Liver (tissue), 3 donors: ENCODE measurements around the gene RBM38.

ENCODE experiments used
- EGR1 ChIP-seq, 2 donors: IDR thresholded peaks; 2 replicates each; pipeline ENCODE4 v1.6.1; 2016 to 2018; ENCODE audit warnings: antibody characterized with exemption in 2 of 2, low read depth in 2 of 2
- GABPA ChIP-seq, 2 donors: IDR thresholded peaks in 1 of 2; conservative IDR thresholded peaks in 1 of 2; 2 replicates each; pipeline ENCODE4 v1.6.1; 2016; ENCODE audit warnings: antibody characterized with exemption in 2 of 2, mild to moderate bottlenecking in 1 of 2, moderate library complexity in 1 of 2
- HNF4A ChIP-seq, 2 donors: conservative IDR thresholded peaks; 2 replicates each; pipeline ENCODE4 v1.6.1; 2016; ENCODE audit warnings: antibody characterized with exemption in 2 of 2, mild to moderate bottlenecking in 2 of 2
- HNF4G ChIP-seq: IDR thresholded peaks from 2 replicates; pipeline ENCODE4 v1.6.1; 2016; ENCODE audit warnings: antibody characterized with exemption
- JUND ChIP-seq, 2 donors: IDR thresholded peaks; 2 replicates each; pipeline ENCODE4 v1.6.1; 2016; ENCODE audit warnings: antibody characterized with exemption in 2 of 2
- NR2F2 ChIP-seq: IDR thresholded peaks from 2 replicates; pipeline ENCODE4 v1.6.1; 2016; ENCODE audit warnings: antibody characterized with exemption
- RAD21 ChIP-seq, 2 donors: IDR thresholded peaks; 2 replicates each; pipeline ENCODE4 v1.6.1; 2016; ENCODE audit warnings: antibody characterized with exemption in 2 of 2, mild to moderate bottlenecking in 2 of 2
- SP1 ChIP-seq: IDR thresholded peaks from 2 replicates; pipeline ENCODE4 v1.6.1; 2018; ENCODE audit warnings: antibody characterized with exemption, mild to moderate bottlenecking
- TAF1 ChIP-seq: conservative IDR thresholded peaks from 2 replicates; pipeline ENCODE4 v1.6.1; 2016; ENCODE audit warnings: antibody characterized with exemption, mild to moderate bottlenecking
- TF ChIP-seq, protein P1 (sequence below): fragments of 150-350 bp; IDR thresholded peaks from 2 replicates; pipeline ENCODE4 v1.5.1; 2017; ENCODE audit warnings: improper control_type of control experiment, low read depth, low read length; ENCODE audit not compliant: missing input control
- TF ChIP-seq, protein P2 (sequence below): IDR thresholded peaks from 2 replicates; pipeline ENCODE4 v1.6.1; 2016; ENCODE audit warnings: antibody characterized with exemption, mild to moderate bottlenecking
- TF ChIP-seq, protein P3 (sequence below): IDR thresholded peaks from 2 replicates; pipeline ENCODE4 v1.6.1; 2016; ENCODE audit warnings: antibody characterized with exemption
- TF ChIP-seq, protein P4 (sequence below): IDR thresholded peaks from 2 replicates; pipeline ENCODE4 v1.6.1; 2016; ENCODE audit warnings: antibody characterized with exemption
- donor health status: healthy.
- donor health status: healthy.

DNA sequence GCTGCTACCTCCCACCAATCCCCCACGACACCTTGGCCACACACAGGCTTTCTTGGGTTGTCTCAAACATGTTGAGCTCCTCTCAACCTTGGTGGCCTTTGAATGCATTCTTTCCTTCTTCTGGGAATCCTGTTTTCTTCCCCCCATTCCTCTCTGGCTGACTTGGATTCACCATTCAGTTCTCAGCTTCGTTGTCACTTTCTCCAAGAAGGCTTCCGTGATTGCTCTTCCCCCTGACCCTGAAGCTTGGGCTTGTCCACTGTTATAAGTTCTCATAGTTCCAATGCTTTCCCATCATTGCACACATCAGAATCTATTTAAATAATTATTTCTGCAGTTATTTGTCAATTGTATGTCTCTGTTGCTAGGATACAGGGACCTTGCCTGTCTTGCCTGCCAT lies 64.2 kb downstream of the RBM38 start:
- TF ChIP-seq, protein P1, sequence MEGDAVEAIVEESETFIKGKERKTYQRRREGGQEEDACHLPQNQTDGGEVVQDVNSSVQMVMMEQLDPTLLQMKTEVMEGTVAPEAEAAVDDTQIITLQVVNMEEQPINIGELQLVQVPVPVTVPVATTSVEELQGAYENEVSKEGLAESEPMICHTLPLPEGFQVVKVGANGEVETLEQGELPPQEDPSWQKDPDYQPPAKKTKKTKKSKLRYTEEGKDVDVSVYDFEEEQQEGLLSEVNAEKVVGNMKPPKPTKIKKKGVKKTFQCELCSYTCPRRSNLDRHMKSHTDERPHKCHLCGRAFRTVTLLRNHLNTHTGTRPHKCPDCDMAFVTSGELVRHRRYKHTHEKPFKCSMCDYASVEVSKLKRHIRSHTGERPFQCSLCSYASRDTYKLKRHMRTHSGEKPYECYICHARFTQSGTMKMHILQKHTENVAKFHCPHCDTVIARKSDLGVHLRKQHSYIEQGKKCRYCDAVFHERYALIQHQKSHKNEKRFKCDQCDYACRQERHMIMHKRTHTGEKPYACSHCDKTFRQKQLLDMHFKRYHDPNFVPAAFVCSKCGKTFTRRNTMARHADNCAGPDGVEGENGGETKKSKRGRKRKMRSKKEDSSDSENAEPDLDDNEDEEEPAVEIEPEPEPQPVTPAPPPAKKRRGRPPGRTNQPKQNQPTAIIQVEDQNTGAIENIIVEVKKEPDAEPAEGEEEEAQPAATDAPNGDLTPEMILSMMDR: no peak
- TF ChIP-seq JUND (IDR thresholded peaks at IDR 0.05) (no peak), HNF4G (no peak), RAD21 (IDR thresholded peaks at IDR 0.05) (no peak), TAF1 (no peak), SP1 (no peak), EGR1 (IDR thresholded peaks at IDR 0.05; ENCODE audit: low read depth in 2 of 2) (no peak), GABPA (IDR thresholded peaks at IDR 0.05 in 1 of 2, conservative IDR thresholded peaks at IDR 0.05 in 1 of 2) (no peak), NR2F2 (no peak), HNF4A (conservative IDR thresholded peaks at IDR 0.05) (no peak)
- TF ChIP-seq, protein P2, sequence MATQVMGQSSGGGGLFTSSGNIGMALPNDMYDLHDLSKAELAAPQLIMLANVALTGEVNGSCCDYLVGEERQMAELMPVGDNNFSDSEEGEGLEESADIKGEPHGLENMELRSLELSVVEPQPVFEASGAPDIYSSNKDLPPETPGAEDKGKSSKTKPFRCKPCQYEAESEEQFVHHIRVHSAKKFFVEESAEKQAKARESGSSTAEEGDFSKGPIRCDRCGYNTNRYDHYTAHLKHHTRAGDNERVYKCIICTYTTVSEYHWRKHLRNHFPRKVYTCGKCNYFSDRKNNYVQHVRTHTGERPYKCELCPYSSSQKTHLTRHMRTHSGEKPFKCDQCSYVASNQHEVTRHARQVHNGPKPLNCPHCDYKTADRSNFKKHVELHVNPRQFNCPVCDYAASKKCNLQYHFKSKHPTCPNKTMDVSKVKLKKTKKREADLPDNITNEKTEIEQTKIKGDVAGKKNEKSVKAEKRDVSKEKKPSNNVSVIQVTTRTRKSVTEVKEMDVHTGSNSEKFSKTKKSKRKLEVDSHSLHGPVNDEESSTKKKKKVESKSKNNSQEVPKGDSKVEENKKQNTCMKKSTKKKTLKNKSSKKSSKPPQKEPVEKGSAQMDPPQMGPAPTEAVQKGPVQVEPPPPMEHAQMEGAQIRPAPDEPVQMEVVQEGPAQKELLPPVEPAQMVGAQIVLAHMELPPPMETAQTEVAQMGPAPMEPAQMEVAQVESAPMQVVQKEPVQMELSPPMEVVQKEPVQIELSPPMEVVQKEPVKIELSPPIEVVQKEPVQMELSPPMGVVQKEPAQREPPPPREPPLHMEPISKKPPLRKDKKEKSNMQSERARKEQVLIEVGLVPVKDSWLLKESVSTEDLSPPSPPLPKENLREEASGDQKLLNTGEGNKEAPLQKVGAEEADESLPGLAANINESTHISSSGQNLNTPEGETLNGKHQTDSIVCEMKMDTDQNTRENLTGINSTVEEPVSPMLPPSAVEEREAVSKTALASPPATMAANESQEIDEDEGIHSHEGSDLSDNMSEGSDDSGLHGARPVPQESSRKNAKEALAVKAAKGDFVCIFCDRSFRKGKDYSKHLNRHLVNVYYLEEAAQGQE: no peak
- TF ChIP-seq, protein P3, sequence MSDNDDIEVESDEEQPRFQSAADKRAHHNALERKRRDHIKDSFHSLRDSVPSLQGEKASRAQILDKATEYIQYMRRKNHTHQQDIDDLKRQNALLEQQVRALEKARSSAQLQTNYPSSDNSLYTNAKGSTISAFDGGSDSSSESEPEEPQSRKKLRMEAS: no peak
- TF ChIP-seq, protein P4, sequence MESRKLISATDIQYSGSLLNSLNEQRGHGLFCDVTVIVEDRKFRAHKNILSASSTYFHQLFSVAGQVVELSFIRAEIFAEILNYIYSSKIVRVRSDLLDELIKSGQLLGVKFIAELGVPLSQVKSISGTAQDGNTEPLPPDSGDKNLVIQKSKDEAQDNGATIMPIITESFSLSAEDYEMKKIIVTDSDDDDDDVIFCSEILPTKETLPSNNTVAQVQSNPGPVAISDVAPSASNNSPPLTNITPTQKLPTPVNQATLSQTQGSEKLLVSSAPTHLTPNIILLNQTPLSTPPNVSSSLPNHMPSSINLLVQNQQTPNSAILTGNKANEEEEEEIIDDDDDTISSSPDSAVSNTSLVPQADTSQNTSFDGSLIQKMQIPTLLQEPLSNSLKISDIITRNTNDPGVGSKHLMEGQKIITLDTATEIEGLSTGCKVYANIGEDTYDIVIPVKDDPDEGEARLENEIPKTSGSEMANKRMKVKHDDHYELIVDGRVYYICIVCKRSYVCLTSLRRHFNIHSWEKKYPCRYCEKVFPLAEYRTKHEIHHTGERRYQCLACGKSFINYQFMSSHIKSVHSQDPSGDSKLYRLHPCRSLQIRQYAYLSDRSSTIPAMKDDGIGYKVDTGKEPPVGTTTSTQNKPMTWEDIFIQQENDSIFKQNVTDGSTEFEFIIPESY: no peak
